HG02623 (cell line): Measurements from ENCODE around the gene SLC30A4.

Source experiments
- ATAC-seq: cut with Tn5 transposase; IDR thresholded peaks from one replicate; pipeline ENCODE4 v1.9.1; 2021; ENCODE audit warnings: moderate library complexity; ENCODE audit not compliant: unreplicated experiment

SLC30A4 gene

GRCh38 chr15:45454814-45455213 is 67.7 kb downstream of the SLC30A4 start:
- ATAC-seq = peak; percentile 66

GRCh38 chr15:45451265-45451664 is 71.3 kb downstream of the SLC30A4 start:
- ATAC-seq = no peak

- ATAC-seq = no peak
These were observed 72.4 kb downstream of the SLC30A4 start for GRCh38 chr15:45449916-45450867.

GRCh38 chr15:45449395-45449794 is 73.2 kb downstream of the SLC30A4 start:
- no peak for ATAC-seq

- ATAC-seq = no peak
These were observed 74.3 kb downstream of the SLC30A4 start for GRCh38 chr15:45448066-45448915.

- no peak for ATAC-seq
These were observed 78.9 kb downstream of the SLC30A4 start for GRCh38 chr15:45443645-45444044.

GRCh38 chr15:45442507-45443135 is 79.9 kb downstream of the SLC30A4 start:
- ATAC-seq = no peak

GRCh38 chr15:45441686-45442085 is 80.9 kb downstream of the SLC30A4 start:
- no peak for ATAC-seq

GRCh38 chr15:45441036-45441435 is 81.5 kb downstream of the SLC30A4 start:
- no peak for ATAC-seq

GRCh38 chr15:45439521-45440260 is 82.9 kb downstream of the SLC30A4 start:
- no peak for ATAC-seq

- ATAC-seq = no peak
These were observed 87.2 kb downstream of the SLC30A4 start for GRCh38 chr15:45435124-45435903.

GRCh38 chr15:45434078-45434567 is 88.4 kb downstream of the SLC30A4 start:
- ATAC-seq = no peak

- ATAC-seq = no peak
These were observed 91.0 kb downstream of the SLC30A4 start for GRCh38 chr15:45431511-45431910.

GRCh38 chr15:45429941-45430792 is 92.4 kb downstream of the SLC30A4 start:
- peak; percentile 68 for ATAC-seq
